WTC11 (cell line): ENCODE data around the gene SEBOX. TPM values are rescaled to one million over a fixed set of nuclear protein-coding genes. Genes with fewer than 3 reads are reported as not detected.

ENCODE experiments used
- ATAC-seq: fragments of 200-7000 bp; cut with Tn5 transposase; 2 replicates; pipeline ENCODE4 v1.10.0; 2021; ENCODE audit warnings: mild to moderate bottlenecking, moderate library complexity
- CTCF ChIA-PET: fragments of 300-600 bp; sonication (Branson Sonifier 250); formaldehyde crosslinking; loops from one replicate; lab custom pipeline; 2021; ENCODE audit warnings: antibody characterized with exemption; lab: Charles Lee
- POLR2A ChIA-PET: fragments of 350-600 bp; sonication (Branson Sonifier 250); formaldehyde crosslinking; loops from one replicate; lab custom pipeline; 2021; ENCODE audit warnings: antibody characterized with exemption; lab: Charles Lee
- DNase-seq: peaks from one replicate; pipeline ENCODE4 v3.0.0; 2021; ENCODE audit warnings: low spot score
- H3K27ac Mint-ChIP-seq: 2 replicates; pipeline ENCODE4 v1.8.0; 2021; ENCODE audit warnings: mixed read lengths
- H3K27me3 Mint-ChIP-seq: 2 replicates; pipeline ENCODE4 v1.8.0; 2021; ENCODE audit warnings: low read depth, mild to moderate bottlenecking, moderate library complexity, mixed read lengths
- H3K36me3 Mint-ChIP-seq: 2 replicates; pipeline ENCODE4 v1.8.0; 2021; ENCODE audit warnings: mixed read lengths
- H3K4me1 Mint-ChIP-seq: 2 replicates; pipeline ENCODE4 v1.8.0; 2022; ENCODE audit warnings: mixed read lengths
- H3K4me3 Mint-ChIP-seq: 2 replicates; pipeline ENCODE4 v1.8.0; 2021; ENCODE audit warnings: mild to moderate bottlenecking, moderate library complexity, mixed read lengths
- H3K9me3 Mint-ChIP-seq: 2 replicates; pipeline ENCODE4 v1.8.0; 2021; ENCODE audit warnings: mixed read lengths
- AR ChIP-seq: fragments of 250-450 bp; sonication (Bioruptor Pico); IDR thresholded peaks from 2 replicates; pipeline ENCODE4 v1.9.0; 2021; ENCODE audit warnings: mild to moderate bottlenecking
- ATF3 ChIP-seq: sonication (generic); formaldehyde crosslinking; conservative IDR thresholded peaks from 2 replicates; pipeline ENCODE4 v1.8.1; 2022; ENCODE audit warnings: mild to moderate bottlenecking, missing genetic modification reagents
- CDX4 ChIP-seq: fragments of 250-450 bp; sonication (Bioruptor Pico); IDR thresholded peaks from 2 replicates; pipeline ENCODE4 v1.9.0; 2021; ENCODE audit warnings: moderate library complexity, mild to moderate bottlenecking, inconsistent platforms, borderline replicate concordance
- E2F1 ChIP-seq: sonication (generic); formaldehyde crosslinking; IDR thresholded peaks from 2 replicates; pipeline ENCODE4 v1.8.0; 2022; ENCODE audit warnings: mild to moderate bottlenecking, missing genetic modification reagents
- ERG ChIP-seq: fragments of 250-450 bp; sonication (Bioruptor Pico); IDR thresholded peaks from 2 replicates; pipeline ENCODE4 v1.8.0; 2021; ENCODE audit warnings: mild to moderate bottlenecking
- GTF2I ChIP-seq: fragments of 250-450 bp; sonication (Bioruptor Pico); conservative IDR thresholded peaks from 2 replicates; pipeline ENCODE4 v1.4.0; 2021; ENCODE audit warnings: mild to moderate bottlenecking
- PRRX2 ChIP-seq: fragments of 250-450 bp; sonication (Bioruptor Pico); IDR thresholded peaks from 2 replicates; pipeline ENCODE4 v1.8.0; 2021; ENCODE audit warnings: mild to moderate bottlenecking
- ZBTB21 ChIP-seq: sonication (generic); formaldehyde crosslinking; IDR thresholded peaks from 2 replicates; pipeline ENCODE4 v1.8.1; 2023; ENCODE audit warnings: mild to moderate bottlenecking, missing genetic modification reagents, borderline replicate concordance
- ZNF263 ChIP-seq: sonication (generic); formaldehyde crosslinking; IDR thresholded peaks from 2 replicates; pipeline ENCODE4 v1.8.1; 2022; ENCODE audit warnings: low read depth, mild to moderate bottlenecking, moderate library complexity, missing genetic modification reagents
- ZNF281 ChIP-seq: sonication (generic); formaldehyde crosslinking; IDR thresholded peaks from 2 replicates; pipeline ENCODE4 v1.8.0; 2023; ENCODE audit warnings: mild to moderate bottlenecking, missing genetic modification reagents
- ZNF416 ChIP-seq: fragments of 250-450 bp; sonication (Bioruptor Pico); IDR thresholded peaks from 2 replicates; pipeline ENCODE4 v1.9.0; 2021; ENCODE audit warnings: mild to moderate bottlenecking, inconsistent platforms
- ZNF425 ChIP-seq: fragments of 250-450 bp; sonication (Bioruptor Pico); conservative IDR thresholded peaks from 2 replicates; pipeline ENCODE4 v1.9.0; 2021; ENCODE audit warnings: mild to moderate bottlenecking
- total RNA-seq: library from RNA; stranded (reverse); gene quantifications from 3 replicates; pipeline ENCODE4 v1.2.3, GENCODE V29; 2021
- TF ChIP-seq, protein P1 (sequence below): sonication (generic); formaldehyde crosslinking; IDR thresholded peaks from 2 replicates; pipeline ENCODE4 v1.8.0; 2022; ENCODE audit warnings: missing genetic modification reagents
- TF ChIP-seq, protein P2 (sequence below): fragments of 250-450 bp; sonication (Bioruptor Pico); IDR thresholded peaks from 2 replicates; pipeline ENCODE4 v2.1.2; 2022; ENCODE audit warnings: mild to moderate bottlenecking, moderate library complexity

SEBOX gene
- total RNA-seq, 1 experiment from 2014 or later, result not detected

GRCh38 chr17:28334171-28334570 is 30.8 kb downstream of the SEBOX start:
- ChIA-PET CTCF (interaction anchor here (2.5 to 3.6 kb wide), 2 partner anchors 16 to 73 kb away, joined by 12 to 17 read pairs; partner anchors contain the start of genes SLC46A1 and TMEM97), POLR2A (interaction anchor here (1.4 to 2.5 kb wide), 2 partner anchors 8 to 15 kb away, joined by 4 to 17 read pairs; partner anchors contain the start of gene TMEM97)
- TF ChIP-seq ZNF425 (CRISPR knock-in tag) (no peak), ZNF263 (CRISPR knock-in tag) (no peak), ATF3 (CRISPR knock-in tag) (no peak), PRRX2 (CRISPR knock-in tag) (no peak), ERG (CRISPR knock-in tag) (no peak), AR (CRISPR knock-in tag) (no peak), GTF2I (no peak), ZNF416 (CRISPR knock-in tag) (no peak), CDX4 (CRISPR knock-in tag) (no peak), E2F1 (no peak), ZBTB21 (CRISPR knock-in tag) (no peak), ZNF281 (CRISPR knock-in tag) (no peak)
- TF ChIP-seq, protein P1, sequence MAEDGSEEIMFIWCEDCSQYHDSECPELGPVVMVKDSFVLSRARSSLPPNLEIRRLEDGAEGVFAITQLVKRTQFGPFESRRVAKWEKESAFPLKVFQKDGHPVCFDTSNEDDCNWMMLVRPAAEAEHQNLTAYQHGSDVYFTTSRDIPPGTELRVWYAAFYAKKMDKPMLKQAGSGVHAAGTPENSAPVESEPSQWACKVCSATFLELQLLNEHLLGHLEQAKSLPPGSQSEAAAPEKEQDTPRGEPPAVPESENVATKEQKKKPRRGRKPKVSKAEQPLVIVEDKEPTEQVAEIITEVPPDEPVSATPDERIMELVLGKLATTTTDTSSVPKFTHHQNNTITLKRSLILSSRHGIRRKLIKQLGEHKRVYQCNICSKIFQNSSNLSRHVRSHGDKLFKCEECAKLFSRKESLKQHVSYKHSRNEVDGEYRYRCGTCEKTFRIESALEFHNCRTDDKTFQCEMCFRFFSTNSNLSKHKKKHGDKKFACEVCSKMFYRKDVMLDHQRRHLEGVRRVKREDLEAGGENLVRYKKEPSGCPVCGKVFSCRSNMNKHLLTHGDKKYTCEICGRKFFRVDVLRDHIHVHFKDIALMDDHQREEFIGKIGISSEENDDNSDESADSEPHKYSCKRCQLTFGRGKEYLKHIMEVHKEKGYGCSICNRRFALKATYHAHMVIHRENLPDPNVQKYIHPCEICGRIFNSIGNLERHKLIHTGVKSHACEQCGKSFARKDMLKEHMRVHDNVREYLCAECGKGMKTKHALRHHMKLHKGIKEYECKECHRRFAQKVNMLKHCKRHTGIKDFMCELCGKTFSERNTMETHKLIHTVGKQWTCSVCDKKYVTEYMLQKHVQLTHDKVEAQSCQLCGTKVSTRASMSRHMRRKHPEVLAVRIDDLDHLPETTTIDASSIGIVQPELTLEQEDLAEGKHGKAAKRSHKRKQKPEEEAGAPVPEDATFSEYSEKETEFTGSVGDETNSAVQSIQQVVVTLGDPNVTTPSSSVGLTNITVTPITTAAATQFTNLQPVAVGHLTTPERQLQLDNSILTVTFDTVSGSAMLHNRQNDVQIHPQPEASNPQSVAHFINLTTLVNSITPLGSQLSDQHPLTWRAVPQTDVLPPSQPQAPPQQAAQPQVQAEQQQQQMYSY (CRISPR knock-in tag), result no peak
- TF ChIP-seq, protein P2, sequence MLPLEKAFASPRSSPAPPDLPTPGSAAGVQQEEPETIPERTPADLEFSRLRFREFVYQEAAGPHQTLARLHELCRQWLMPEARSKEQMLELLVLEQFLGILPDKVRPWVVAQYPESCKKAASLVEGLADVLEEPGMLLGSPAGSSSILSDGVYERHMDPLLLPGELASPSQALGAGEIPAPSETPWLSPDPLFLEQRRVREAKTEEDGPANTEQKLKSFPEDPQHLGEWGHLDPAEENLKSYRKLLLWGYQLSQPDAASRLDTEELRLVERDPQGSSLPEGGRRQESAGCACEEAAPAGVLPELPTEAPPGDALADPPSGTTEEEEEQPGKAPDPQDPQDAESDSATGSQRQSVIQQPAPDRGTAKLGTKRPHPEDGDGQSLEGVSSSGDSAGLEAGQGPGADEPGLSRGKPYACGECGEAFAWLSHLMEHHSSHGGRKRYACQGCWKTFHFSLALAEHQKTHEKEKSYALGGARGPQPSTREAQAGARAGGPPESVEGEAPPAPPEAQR (CRISPR knock-in tag), result no peak
- peaks cover 20% of the 10 kb centered on the region for H3K4me1 Mint-ChIP-seq
- no peaks in the 10 kb centered on the region for H3K27me3 Mint-ChIP-seq
- no peak for DNase-seq
- ATAC-seq, result no peak
- no peaks in the 10 kb centered on the region for H3K9me3 Mint-ChIP-seq
- H3K27ac Mint-ChIP-seq, result peak overlapping the region; percentile 91
- peaks cover 2% of the 10 kb centered on the region; the same call in 1 of the 2 replicates for H3K36me3 Mint-ChIP-seq
- peak overlapping the region; percentile 99 for H3K4me3 Mint-ChIP-seq
